Trophoblast cell (in vitro differentiated cells and primary cell): Measurements from ENCODE around the gene LIMD2.
A peak's percentile ranks its signal among the peaks of the same experiment; 100 is the strongest.

ENCODE experiments used
- DNase-seq, 2 donors: peaks; one replicate each; pipeline ENCODE4 v3.0.0-alpha.2; 2016
- H2AFZ ChIP-seq: 2 replicates; pipeline ENCODE4 v1.6.1; 2013; ENCODE audit warnings: low read length, moderate library complexity, mild to moderate bottlenecking; ENCODE audit not compliant: insufficient read depth, poor library complexity
- H2AK5ac ChIP-seq: 2 replicates; pipeline ENCODE4 v1.6.1; 2013; ENCODE audit warnings: mild to moderate bottlenecking, low read length
- H2BK120ac ChIP-seq: 2 replicates; pipeline ENCODE4 v1.6.1; 2013; ENCODE audit warnings: low read length, mild to moderate bottlenecking, moderate library complexity; ENCODE audit not compliant: insufficient read depth, poor library complexity
- H2BK12ac ChIP-seq: 2 replicates; pipeline ENCODE4 v1.6.1; 2013; ENCODE audit warnings: mild to moderate bottlenecking, low read length, moderate library complexity
- H2BK5ac ChIP-seq: 2 replicates; pipeline ENCODE4 v1.6.1; 2013; ENCODE audit warnings: low read length, low read depth, moderate library complexity, mild to moderate bottlenecking; ENCODE audit not compliant: poor library complexity
- H3K14ac ChIP-seq: 2 replicates; pipeline ENCODE4 v1.6.1; 2013; ENCODE audit warnings: mild to moderate bottlenecking, low read length
- H3K18ac ChIP-seq: 2 replicates; pipeline ENCODE4 v1.6.1; 2013; ENCODE audit warnings: mild to moderate bottlenecking, low read length
- H3K23ac ChIP-seq: 2 replicates; pipeline ENCODE4 v1.6.1; 2013; ENCODE audit warnings: low read length
- H3K27ac ChIP-seq: 2 replicates; pipeline ENCODE4 v1.5.1; 2013; ENCODE audit warnings: low read depth, mild to moderate bottlenecking, inconsistent platforms, low read length, moderate library complexity
- H3K27me3 ChIP-seq: 2 replicates; pipeline ENCODE4 v1.6.1; 2013; ENCODE audit warnings: inconsistent platforms, mild to moderate bottlenecking, low read length, moderate library complexity; ENCODE audit not compliant: insufficient read depth
- H3K36me3 ChIP-seq, 2 experiments: 1 replicate in 1 of 2; 2 replicates in 1 of 2; pipeline ENCODE4 v1.6.1; 2013; ENCODE audit warnings: low read length in 2 of 2, mild to moderate bottlenecking in 2 of 2, moderate library complexity in 1 of 2; ENCODE audit not compliant: insufficient read depth in 2 of 2, control insufficient read depth in 1 of 2
- H3K4ac ChIP-seq: 2 replicates; pipeline ENCODE4 v1.6.1; 2013; ENCODE audit warnings: low read depth, mild to moderate bottlenecking, low read length, moderate library complexity
- H3K4me1 ChIP-seq, 2 experiments: 1 replicate in 1 of 2; 2 replicates in 1 of 2; pipeline ENCODE4 v1.6.1; 2013; ENCODE audit warnings: low read length in 2 of 2, mild to moderate bottlenecking in 2 of 2, moderate library complexity in 1 of 2; ENCODE audit not compliant: insufficient read depth in 2 of 2, control insufficient read depth in 1 of 2
- H3K4me2 ChIP-seq: 2 replicates; pipeline ENCODE4 v1.6.1; 2013; ENCODE audit warnings: inconsistent platforms, mild to moderate bottlenecking, low read length, moderate library complexity
- H3K4me3 ChIP-seq: 2 replicates; pipeline ENCODE4 v1.5.1; 2013; ENCODE audit warnings: mild to moderate bottlenecking, low read depth, low read length, inconsistent platforms
- H3K79me1 ChIP-seq: one replicate; pipeline ENCODE4 v1.6.1; 2013; ENCODE audit warnings: low read length
- H3K79me2 ChIP-seq: 2 replicates; pipeline ENCODE4 v1.6.1; 2013; ENCODE audit warnings: low read length, mild to moderate bottlenecking; ENCODE audit not compliant: control insufficient read depth, insufficient read depth, poor library complexity
- H3K9ac ChIP-seq: 2 replicates; pipeline ENCODE4 v1.6.1; 2013; ENCODE audit warnings: mild to moderate bottlenecking, low read length
- H3K9me3 ChIP-seq: 2 replicates; pipeline ENCODE4 v1.6.1; 2013; ENCODE audit warnings: low read depth, mild to moderate bottlenecking, control low read depth, inconsistent platforms, low read length; ENCODE audit not compliant: insufficient read depth
- H4K12ac ChIP-seq: 2 replicates; pipeline ENCODE4 v1.6.1; 2013; ENCODE audit warnings: low read depth, mild to moderate bottlenecking, low read length, moderate library complexity
- H4K8ac ChIP-seq: 2 replicates; pipeline ENCODE4 v1.6.1; 2013; ENCODE audit warnings: low read depth, mild to moderate bottlenecking, low read length, moderate library complexity
- H4K91ac ChIP-seq: one replicate; pipeline ENCODE4 v1.6.1; 2013; ENCODE audit warnings: low read depth, mild to moderate bottlenecking, low read length, moderate library complexity
- WGBS: extraction: QIAGEN DNeasy Blood & Tissue Kit; methylation state at CpG from one replicate; pipeline ENCODE4 v1.1.7; 2013; ENCODE audit warnings: missing lambda C conversion rate; ENCODE audit not compliant: insufficient read length, insufficient coverage; ENCODE audit errors: extremely low coverage; 5-methylcytosine and 5-hydroxymethylcytosine counted together

Gene LIMD2

GRCh38 chr17:63682981-63683380, 16.9 kb downstream of the LIMD2 start:
- no peak overlapping the region for H2BK120ac ChIP-seq
- no peaks in the 10 kb centered on the region for H3K9me3 ChIP-seq
- H3K79me1 ChIP-seq, result peaks cover 2% of the 10 kb centered on the region
- H3K18ac ChIP-seq, result no peak overlapping the region
- no peak overlapping the region for H3K27ac ChIP-seq
- no peak overlapping the region for H3K4me2 ChIP-seq
- no peak overlapping the region for H3K9ac ChIP-seq
- no peak overlapping the region for H2AFZ ChIP-seq
- no peak overlapping the region for H3K4ac ChIP-seq
- H2BK5ac ChIP-seq, result no peak overlapping the region
- no peak overlapping the region for H3K14ac ChIP-seq
- no peak overlapping the region for H2BK12ac ChIP-seq
- H3K27me3 ChIP-seq, result no peaks in the 10 kb centered on the region
- no peak for DNase-seq
- no peak overlapping the region for H4K12ac ChIP-seq
- no peak overlapping the region for H3K23ac ChIP-seq
- no peaks in the 10 kb centered on the region for H3K79me2 ChIP-seq
- H3K36me3 ChIP-seq, result peaks cover 4 to 5% of the 10 kb centered on the region in 2 experiments
- peaks cover 6 to 7% of the 10 kb centered on the region in 2 experiments for H3K4me1 ChIP-seq
- no peak overlapping the region for H4K8ac ChIP-seq
- H3K4me3 ChIP-seq, result no peak overlapping the region
- no peak overlapping the region for H4K91ac ChIP-seq
- H2AK5ac ChIP-seq, result no peak overlapping the region

GRCh38 chr17:63682441-63682840, 17.5 kb downstream of the LIMD2 start:
- Histone ChIP-seq H2AFZ (no peak overlapping the region), H2BK120ac (no peak overlapping the region), H4K8ac (no peak overlapping the region), H3K4me3 (no peak overlapping the region), H3K27ac (no peak overlapping the region), H3K4me1 (peaks cover 6 to 7% of the 10 kb centered on the region in 2 experiments), H3K4me2 (no peak overlapping the region), H3K79me1 (peaks cover 2% of the 10 kb centered on the region), H2BK12ac (no peak overlapping the region), H3K79me2 (no peaks in the 10 kb centered on the region), H3K23ac (no peak overlapping the region), H3K9me3 (no peaks in the 10 kb centered on the region), H4K91ac (no peak overlapping the region), H4K12ac (no peak overlapping the region), H2AK5ac (no peak overlapping the region), H3K27me3 (no peaks in the 10 kb centered on the region), H3K9ac (no peak overlapping the region), H3K14ac (no peak overlapping the region), H2BK5ac (no peak overlapping the region), H3K18ac (no peak overlapping the region), H3K4ac (no peak overlapping the region), H3K36me3 (peaks cover 7 to 10% of the 10 kb centered on the region in 2 experiments)
- no peak for DNase-seq
- no CpG with 5 or more reads among the region's 1 CpG for WGBS

GRCh38 chr17:63681530-63681929, 18.4 kb downstream of the LIMD2 start:
- Histone ChIP-seq H3K79me2 (no peaks in the 10 kb centered on the region), H3K4ac (no peak overlapping the region), H4K12ac (no peak overlapping the region), H3K4me3 (no peak overlapping the region), H4K8ac (no peak overlapping the region), H3K36me3 (peaks cover 7 to 10% of the 10 kb centered on the region in 2 experiments), H2BK12ac (no peak overlapping the region), H3K9ac (no peak overlapping the region), H2BK5ac (no peak overlapping the region), H2BK120ac (no peak overlapping the region), H2AFZ (no peak overlapping the region), H3K27ac (peak overlapping the region; percentile 14), H3K27me3 (no peaks in the 10 kb centered on the region), H3K9me3 (no peaks in the 10 kb centered on the region), H3K4me2 (no peak overlapping the region), H3K4me1 (peaks cover 6 to 7% of the 10 kb centered on the region in 2 experiments), H4K91ac (no peak overlapping the region), H3K79me1 (peaks cover 2% of the 10 kb centered on the region), H3K18ac (no peak overlapping the region), H3K14ac (no peak overlapping the region), H2AK5ac (no peak overlapping the region), H3K23ac (no peak overlapping the region)
- WGBS, result no CpG with 5 or more reads among the region's 8 CpGs
- no peak for DNase-seq

- Histone ChIP-seq H3K36me3 (peaks cover 7 to 10% of the 10 kb centered on the region in 2 experiments), H4K8ac (no peak overlapping the region), H3K14ac (no peak overlapping the region), H2BK5ac (no peak overlapping the region), H3K9ac (no peak overlapping the region), H3K23ac (no peak overlapping the region), H3K4me3 (no peak overlapping the region), H4K91ac (no peak overlapping the region), H3K27ac (no peak overlapping the region), H3K9me3 (no peaks in the 10 kb centered on the region), H4K12ac (no peak overlapping the region), H3K79me1 (peaks cover 2% of the 10 kb centered on the region), H3K18ac (no peak overlapping the region), H2BK120ac (no peak overlapping the region), H2BK12ac (no peak overlapping the region), H2AFZ (no peak overlapping the region), H3K4ac (no peak overlapping the region), H3K4me1 (peaks cover 6 to 7% of the 10 kb centered on the region in 2 experiments), H2AK5ac (no peak overlapping the region), H3K79me2 (no peaks in the 10 kb centered on the region), H3K27me3 (no peaks in the 10 kb centered on the region), H3K4me2 (no peak overlapping the region)
- DNase-seq, result no peak
- no CpG with 5 or more reads among the region's 1 CpG for WGBS
Observed at GRCh38 chr17:63680700-63681099, 19.2 kb downstream of the LIMD2 start.
